Mucosa of rectum (tissue), 2 donors: ENCODE data around the gene WNK2.
"Not testable (repeated sequence)": the region's sequence is repeated elsewhere in the genome, so short reads cannot be mapped to it uniquely, and the experiment has no call there.

ENCODE experiments used
- H3K27ac ChIP-seq, 2 donors: one replicate each; pipeline ENCODE4 v1.7.0; 2013; ENCODE audit warnings: inconsistent platforms in 2 of 2, low read depth in 2 of 2, low read length in 2 of 2
- H3K27me3 ChIP-seq, 2 donors: one replicate each; pipeline ENCODE4 v1.7.0; 2013; ENCODE audit warnings: low read length in 2 of 2; ENCODE audit not compliant: control insufficient read depth in 2 of 2, insufficient read depth in 2 of 2
- H3K36me3 ChIP-seq, 2 donors: one replicate each; pipeline ENCODE4 v1.7.0; 2013; ENCODE audit warnings: low read length in 2 of 2; ENCODE audit not compliant: control insufficient read depth in 2 of 2, insufficient read depth in 2 of 2
- H3K4me1 ChIP-seq, 2 donors: one replicate each; pipeline ENCODE4 v1.7.0; 2013; ENCODE audit warnings: low read length in 2 of 2, mild to moderate bottlenecking in 1 of 2; ENCODE audit not compliant: control insufficient read depth in 2 of 2, insufficient read depth in 2 of 2
- H3K4me3 ChIP-seq, 2 donors: one replicate each; pipeline ENCODE4 v1.7.0; 2013; ENCODE audit warnings: low read length in 2 of 2
- H3K9ac ChIP-seq, 2 donors: one replicate each; pipeline ENCODE4 v1.7.0; 2013; ENCODE audit warnings: low read length in 2 of 2, low read depth in 1 of 2, mild to moderate bottlenecking in 1 of 2
- H3K9me3 ChIP-seq, 2 donors: one replicate each; pipeline ENCODE4 v1.7.0; 2013; ENCODE audit warnings: low read length in 2 of 2; ENCODE audit not compliant: control insufficient read depth in 2 of 2
- donor health status: healthy.
- donor health status: Normal muscosa, but diverticular disease.

Gene WNK2

DNA sequence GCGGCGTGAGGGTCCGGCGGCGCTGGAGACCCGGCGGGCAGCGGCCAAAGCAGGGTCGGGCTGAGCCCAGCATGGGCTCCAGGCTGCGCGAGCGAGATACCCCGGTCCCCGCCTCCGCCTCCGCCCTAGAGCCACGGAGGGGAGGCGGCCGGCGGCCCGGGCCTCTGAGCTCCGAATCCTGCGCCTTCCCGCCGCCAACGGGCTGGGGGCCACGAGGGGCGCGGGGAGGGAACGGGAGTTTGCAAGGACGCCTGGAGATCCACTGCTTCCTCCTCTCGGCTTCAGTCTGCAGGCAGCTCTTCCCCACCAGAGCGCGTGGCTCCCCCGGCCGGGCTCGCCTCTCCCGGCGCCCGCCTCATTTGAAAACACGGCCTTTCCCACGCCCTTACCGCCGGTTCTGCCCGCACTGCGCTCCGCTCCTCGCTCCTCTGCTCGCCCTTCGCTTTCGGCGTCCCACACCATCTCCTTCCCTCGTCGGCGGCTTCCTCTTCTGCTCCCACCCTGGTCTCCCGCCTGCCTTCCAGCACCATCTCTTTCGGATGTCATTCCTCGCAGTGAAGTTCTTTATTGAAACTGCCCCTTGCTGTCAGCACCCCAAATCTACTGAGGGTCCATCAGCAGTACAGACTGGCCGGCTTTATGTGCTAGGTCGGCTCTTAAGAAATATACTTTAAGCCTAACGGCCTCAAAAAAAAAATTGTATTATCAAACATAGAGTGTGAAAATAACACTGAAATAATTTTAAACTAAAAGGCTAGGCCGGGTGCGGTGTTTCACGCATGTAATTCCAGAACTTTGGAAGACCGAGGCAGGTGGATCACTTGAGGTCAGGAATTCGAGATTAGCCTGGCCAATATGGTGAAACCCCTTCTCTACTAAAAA, 162.5 kb downstream of the WNK2 start:
- Histone ChIP-seq H3K4me1 (peaks cover 3 to 4% of the 10 kb centered on the region in 2 donors), H3K27ac (no peak overlapping the region), H3K27me3 (peaks cover 7 to 11% of the 10 kb centered on the region in 2 donors), H3K4me3 (peak overlapping the region; percentile 48), H3K36me3 (no peaks in the 10 kb centered on the region), H3K9me3 (no peaks in the 10 kb centered on the region), H3K9ac (peak overlapping the region in 1 of 2 donors; percentile 47)

DNA sequence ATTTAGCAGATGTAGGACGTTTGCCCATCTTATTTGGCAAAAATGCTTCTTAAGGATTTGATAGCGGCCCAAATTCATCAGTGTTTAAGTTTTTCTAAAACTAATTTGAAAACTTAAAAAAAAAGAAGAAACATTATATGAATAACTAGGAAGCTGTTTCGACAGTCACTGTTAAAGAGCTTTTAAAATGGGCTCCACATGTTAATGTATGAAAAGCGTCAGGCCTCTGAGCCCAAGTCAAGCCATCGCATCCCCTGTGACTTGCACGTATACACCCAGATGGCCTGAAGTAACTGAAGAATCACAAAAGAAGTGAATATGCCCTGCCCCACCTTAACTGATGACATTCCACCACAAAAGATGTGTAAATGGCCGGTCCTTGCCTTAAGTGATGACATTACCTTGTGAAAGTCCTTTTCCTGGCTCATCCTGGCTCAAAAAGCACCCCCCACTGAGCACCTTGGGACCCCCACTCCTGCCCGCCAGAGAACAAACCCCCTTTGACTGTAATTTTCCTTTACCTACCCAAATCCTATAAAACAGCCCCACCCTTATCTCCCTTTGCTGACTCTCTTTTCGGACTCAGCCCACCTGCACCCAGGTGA, 163.5 kb downstream of the WNK2 start:
- H3K4me3 ChIP-seq, H3K36me3 ChIP-seq, H3K9me3 ChIP-seq, H3K9ac ChIP-seq, H3K4me1 ChIP-seq, H3K27ac ChIP-seq: not testable (repeated sequence)
- peaks cover 7 to 11% of the 10 kb centered on the region in 2 donors for H3K27me3 ChIP-seq

- H3K4me1 ChIP-seq, H3K27me3 ChIP-seq, H3K4me3 ChIP-seq, H3K9me3 ChIP-seq, H3K27ac ChIP-seq, H3K9ac ChIP-seq, H3K36me3 ChIP-seq: not testable (repeated sequence)
These were observed 169.7 kb downstream of the WNK2 start for GRCh38 chr9:93353413-93354310.

DNA sequence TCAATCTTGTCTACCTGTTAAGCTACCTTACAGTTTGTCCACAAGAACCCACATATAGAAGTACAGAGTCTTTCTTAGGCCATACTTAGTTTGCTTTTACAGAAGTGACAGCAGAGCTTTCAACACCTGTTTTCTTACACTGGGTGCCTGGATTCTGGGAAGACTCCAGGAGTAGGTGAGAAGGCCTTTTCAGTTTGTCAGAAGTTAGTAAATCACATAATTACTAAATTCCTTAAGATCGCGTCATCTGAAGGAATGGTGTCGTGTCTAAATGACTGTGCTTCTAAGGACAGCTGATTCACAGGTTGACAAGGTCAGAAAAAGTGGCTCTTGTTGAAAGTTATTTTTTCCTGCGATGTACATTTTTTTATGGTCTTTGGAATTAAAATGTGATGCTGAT, 170.5 kb downstream of the WNK2 start:
- no peaks in the 10 kb centered on the region for H3K27me3 ChIP-seq
- H3K36me3 ChIP-seq = no peaks in the 10 kb centered on the region
- H3K4me3 ChIP-seq = no peak overlapping the region
- no peak overlapping the region for H3K9ac ChIP-seq
- no peaks in the 10 kb centered on the region for H3K4me1 ChIP-seq
- no peaks in the 10 kb centered on the region for H3K9me3 ChIP-seq
- no peak overlapping the region for H3K27ac ChIP-seq

DNA sequence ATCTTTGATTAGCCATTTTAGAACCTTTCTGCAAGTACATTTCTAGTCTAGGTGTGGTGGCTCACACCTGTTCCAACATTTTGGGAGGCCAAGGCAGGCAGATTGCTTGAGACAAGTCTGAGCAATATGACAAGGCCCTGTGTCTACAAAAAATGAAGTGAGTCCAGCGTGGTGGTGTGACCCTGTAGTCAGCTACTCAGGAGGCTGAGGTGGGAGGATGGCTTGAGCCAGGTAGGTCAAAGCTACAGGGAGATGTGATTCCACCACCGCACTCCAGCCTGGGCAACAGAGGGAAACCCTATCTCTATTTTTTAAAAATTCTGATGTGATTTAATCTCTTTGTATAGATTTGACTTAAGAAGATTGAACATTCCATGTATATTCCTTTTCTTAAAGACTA, 171.9 kb downstream of the WNK2 start:
- H3K36me3 ChIP-seq = no peaks in the 10 kb centered on the region
- H3K4me1 ChIP-seq = no peaks in the 10 kb centered on the region
- H3K9ac ChIP-seq = no peak overlapping the region
- no peak overlapping the region for H3K27ac ChIP-seq
- no peak overlapping the region for H3K4me3 ChIP-seq
- no peaks in the 10 kb centered on the region for H3K27me3 ChIP-seq
- H3K9me3 ChIP-seq = no peaks in the 10 kb centered on the region

DNA sequence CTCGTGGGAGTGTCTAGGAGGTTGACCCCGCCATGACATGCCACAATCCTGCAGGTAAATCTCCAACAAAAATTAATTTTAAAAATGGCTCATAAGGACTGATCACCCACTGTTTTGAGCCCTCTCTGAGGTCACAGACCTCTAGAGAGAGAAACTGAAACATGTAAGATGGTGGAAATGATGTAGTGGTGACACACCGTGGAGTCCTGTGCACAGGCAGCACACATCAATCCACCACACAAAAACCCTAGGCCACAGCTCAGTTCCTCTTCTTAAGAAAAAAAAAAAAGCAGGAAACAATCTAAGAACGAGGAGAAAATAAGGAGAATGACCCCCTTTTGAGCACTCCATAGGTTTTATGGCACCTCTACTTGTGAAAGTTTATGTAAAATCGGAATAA, 173.7 kb downstream of the WNK2 start:
- no peak overlapping the region for H3K4me3 ChIP-seq
- peaks cover 2 to 3% of the 10 kb centered on the region in 2 donors for H3K9me3 ChIP-seq
- no peaks in the 10 kb centered on the region for H3K4me1 ChIP-seq
- no peaks in the 10 kb centered on the region for H3K27me3 ChIP-seq
- no peak overlapping the region for H3K9ac ChIP-seq
- H3K27ac ChIP-seq = no peak overlapping the region
- no peaks in the 10 kb centered on the region for H3K36me3 ChIP-seq

DNA sequence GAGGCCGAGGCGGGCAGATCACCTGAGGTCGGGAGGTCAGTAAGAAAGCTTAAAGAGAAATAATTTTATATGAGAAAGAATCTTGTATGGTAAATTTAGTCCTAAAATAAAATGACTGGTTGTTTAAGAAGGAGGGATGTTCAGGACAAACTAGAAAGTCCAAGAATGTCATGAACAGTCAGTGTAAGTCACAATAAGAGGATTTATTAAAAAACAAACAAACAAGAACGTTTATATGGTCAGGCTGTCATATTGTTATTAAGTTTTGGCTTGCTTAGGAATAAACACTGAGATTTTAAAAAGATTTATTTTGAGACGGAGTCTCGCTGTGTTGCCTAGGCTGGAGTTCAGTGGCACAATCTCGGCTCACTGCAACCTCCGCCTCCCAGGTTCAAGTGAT, 176.0 kb downstream of the WNK2 start:
- H3K27ac ChIP-seq, H3K9me3 ChIP-seq, H3K4me1 ChIP-seq, H3K27me3 ChIP-seq, H3K4me3 ChIP-seq, H3K36me3 ChIP-seq, H3K9ac ChIP-seq: not testable (repeated sequence)

- Histone ChIP-seq H3K9me3 (peaks cover 2 to 3% of the 10 kb centered on the region in 2 donors), H3K4me1 (no peaks in the 10 kb centered on the region), H3K27me3 (no peaks in the 10 kb centered on the region), H3K27ac (no peak overlapping the region), H3K9ac (no peak overlapping the region), H3K4me3 (no peak overlapping the region), H3K36me3 (no peaks in the 10 kb centered on the region)
These were observed 178.1 kb downstream of the WNK2 start for GRCh38 chr9:93361995-93362394.

- Histone ChIP-seq H3K9ac (no peak overlapping the region), H3K27ac (no peak overlapping the region), H3K4me1 (no peaks in the 10 kb centered on the region), H3K9me3 (peaks cover 2 to 3% of the 10 kb centered on the region in 2 donors), H3K36me3 (no peaks in the 10 kb centered on the region), H3K4me3 (no peak overlapping the region), H3K27me3 (no peaks in the 10 kb centered on the region)
These were observed 180.9 kb downstream of the WNK2 start for GRCh38 chr9:93364734-93365426.
